Ishikawa (cell line): Measurements from ENCODE around the gene SSTR4.

Experiments used
- CREB1 ChIP-seq: IDR thresholded peaks from 2 replicates; pipeline ENCODE4 v1.6.1; 2012; ENCODE audit warnings: low read depth
- FOXM1 ChIP-seq: IDR thresholded peaks from 2 replicates; pipeline ENCODE4 v1.6.1; 2012; ENCODE audit warnings: low read depth, borderline replicate concordance
- MAX ChIP-seq: IDR thresholded peaks from 2 replicates; pipeline ENCODE4 v1.6.1; 2012
- REST ChIP-seq: IDR thresholded peaks from 2 replicates; pipeline ENCODE4 v1.6.1; 2012; ENCODE audit warnings: low read depth, mild to moderate bottlenecking
- TAF1 ChIP-seq: IDR thresholded peaks from 2 replicates; pipeline ENCODE4 v1.6.1; 2012; ENCODE audit warnings: low read depth, mild to moderate bottlenecking
- TCF12 ChIP-seq: IDR thresholded peaks from 2 replicates; pipeline ENCODE4 v1.6.1; 2012; ENCODE audit warnings: low read depth
- TEAD4 ChIP-seq: IDR thresholded peaks from 2 replicates; pipeline ENCODE4 v1.6.1; 2012
- USF1 ChIP-seq: IDR thresholded peaks from 2 replicates; pipeline ENCODE4 v1.6.1; 2012
- ZBTB7A ChIP-seq: IDR thresholded peaks from 2 replicates; pipeline ENCODE4 v1.6.1; 2012; ENCODE audit warnings: low read depth

GRCh38 chr20:23049201-23050075 is 14.3 kb downstream of the SSTR4 start, which contains the start of gene THBD:
- TF ChIP-seq TEAD4: no peak
- TF ChIP-seq USF1: no peak
- TF ChIP-seq MAX: no peak
- no peak for TF ChIP-seq TAF1
- no peak for TF ChIP-seq CREB1
- TF ChIP-seq TCF12: no peak
- no peak for TF ChIP-seq ZBTB7A
- TF ChIP-seq FOXM1: no peak
- no peak for TF ChIP-seq REST
